Posterior cingulate gyrus (tissue), 11 donors: Measurements from ENCODE around the gene KCNIP4.
"Not testable (repeated sequence)": the region's sequence is repeated elsewhere in the genome, so short reads cannot be mapped to it uniquely, and the experiment has no call there.

Source experiments
- DNase-seq, 10 donors: peaks; one replicate each; pipeline versions ENCODE4 v3.0.0 to v3.0.0-alpha.2; 2020 to 2021; ENCODE audit warnings: mixed read lengths in 3 of 10
- intact Hi-C: fragments of 100-400 bp; cut with DNase I; formaldehyde crosslinking; loops from one replicate; pipeline ENCODE4 v1.15.1; 2023

Gene KCNIP4

DNA sequence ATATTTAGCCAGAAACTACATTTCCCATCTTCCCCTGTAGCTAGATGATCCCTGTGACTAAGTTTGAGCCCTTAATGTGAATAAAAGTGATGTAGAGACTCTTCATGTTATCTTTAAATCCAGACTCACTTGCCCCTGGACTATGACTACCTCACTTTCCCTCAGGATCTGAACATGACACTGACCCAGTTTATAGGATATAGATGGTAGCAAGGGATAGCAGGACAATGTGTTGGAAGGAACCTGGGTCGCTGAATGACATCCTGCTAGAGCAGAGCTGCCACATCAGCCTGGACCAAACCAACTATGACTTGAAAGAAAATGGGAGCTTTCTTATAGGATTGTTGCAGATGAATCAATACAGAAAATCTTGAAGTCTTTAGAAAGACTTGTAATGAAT, 1110.1 kb downstream of the KCNIP4 start:
- intact Hi-C loops = no loop called here
- no peak for DNase-seq

GRCh38 chr4:20832826-20833225, 1115.7 kb downstream of the KCNIP4 start:
- intact Hi-C loops = no loop called here
- no peak for DNase-seq

DNA sequence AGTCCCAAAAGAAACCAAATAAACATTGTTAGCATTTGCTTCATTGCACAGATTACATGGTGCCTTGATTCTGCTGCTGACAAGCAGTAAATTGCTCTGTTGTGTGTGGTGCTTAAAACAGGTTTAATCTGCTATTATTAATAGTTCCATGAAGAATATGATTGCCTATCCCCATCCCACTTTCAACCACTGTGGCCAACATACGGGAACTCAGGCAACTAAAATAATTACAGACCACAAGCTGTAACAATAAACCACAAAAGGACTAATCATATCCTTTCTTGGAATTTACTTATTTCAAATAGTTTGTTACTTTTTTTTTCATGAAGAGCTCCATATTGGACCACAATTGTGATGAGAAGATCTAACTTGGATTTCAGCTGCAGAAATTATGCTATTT, 1116.8 kb downstream of the KCNIP4 start:
- intact Hi-C loops = no loop called here
- DNase-seq = no peak

GRCh38 chr4:20829617-20830357, 1118.8 kb downstream of the KCNIP4 start:
- intact Hi-C loops = no loop called here
- no peak for DNase-seq

GRCh38 chr4:20825505-20825904, 1123.1 kb downstream of the KCNIP4 start:
- DNase-seq = no peak
- intact Hi-C loops = no loop called here

DNA sequence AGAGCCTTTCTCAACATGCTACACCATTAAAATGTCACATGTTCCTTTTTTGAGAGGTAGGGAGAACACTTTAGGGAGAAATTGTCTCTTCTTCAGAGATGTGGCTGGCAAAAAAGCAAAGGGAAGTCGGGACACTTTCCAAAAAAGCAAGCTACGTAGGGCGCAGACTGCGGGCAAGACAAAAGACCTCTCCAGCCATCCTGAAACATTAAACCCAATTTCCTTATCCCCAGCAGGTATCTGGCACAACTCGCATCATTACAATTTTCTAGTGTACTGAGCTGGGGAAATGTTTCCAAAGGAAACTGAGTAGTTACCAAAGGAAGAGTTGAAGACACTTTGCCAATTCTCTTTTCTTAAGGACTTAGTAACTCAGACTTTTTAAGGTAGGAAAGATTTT, 1132.3 kb downstream of the KCNIP4 start:
- intact Hi-C loops = no loop called here
- no peak for DNase-seq

DNA sequence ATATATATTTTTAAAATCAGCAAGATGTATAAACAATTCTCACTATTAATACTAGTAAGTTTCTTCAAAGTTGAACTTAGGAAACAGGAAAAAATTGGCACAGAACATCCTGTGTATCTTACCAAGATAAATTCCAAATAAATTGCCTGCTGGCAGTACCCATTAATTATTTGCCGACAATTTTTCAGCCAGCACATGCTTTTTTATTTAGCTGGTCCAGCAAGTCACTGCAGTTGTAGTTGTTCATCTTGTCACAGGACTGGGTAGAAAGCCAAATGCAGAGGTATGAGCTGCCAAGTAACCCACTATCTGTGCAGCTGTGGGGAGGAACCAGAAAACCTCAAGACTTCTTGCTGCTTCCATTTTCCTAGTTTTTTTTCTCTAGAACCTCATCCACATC, 1134.9 kb downstream of the KCNIP4 start:
- no peak for DNase-seq
- intact Hi-C loops = no loop called here

- no peak for DNase-seq
- intact Hi-C loops = no loop called here
Measured at GRCh38 chr4:20809812-20810211, 1138.8 kb downstream of the KCNIP4 start.

DNA sequence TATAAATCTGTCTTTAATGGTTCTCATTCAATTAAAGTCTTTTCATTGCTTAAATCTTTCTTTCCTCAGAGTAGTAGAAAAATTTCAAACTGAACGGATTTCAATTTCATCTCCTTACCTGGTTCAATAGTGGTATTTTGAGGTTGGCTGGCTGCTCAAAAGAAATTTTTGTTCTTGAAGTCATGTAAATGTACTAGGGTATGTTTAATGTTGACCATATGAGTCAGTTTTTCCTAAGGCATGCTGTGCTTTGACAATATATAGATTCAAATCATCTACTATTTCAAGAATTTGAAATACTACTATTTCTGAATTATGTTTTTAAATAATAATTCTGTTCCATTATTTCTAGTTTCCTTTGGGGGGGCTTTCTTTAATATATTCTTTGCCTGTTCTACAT, 1142.9 kb downstream of the KCNIP4 start:
- intact Hi-C loops = no loop called here
- no peak for DNase-seq

DNA sequence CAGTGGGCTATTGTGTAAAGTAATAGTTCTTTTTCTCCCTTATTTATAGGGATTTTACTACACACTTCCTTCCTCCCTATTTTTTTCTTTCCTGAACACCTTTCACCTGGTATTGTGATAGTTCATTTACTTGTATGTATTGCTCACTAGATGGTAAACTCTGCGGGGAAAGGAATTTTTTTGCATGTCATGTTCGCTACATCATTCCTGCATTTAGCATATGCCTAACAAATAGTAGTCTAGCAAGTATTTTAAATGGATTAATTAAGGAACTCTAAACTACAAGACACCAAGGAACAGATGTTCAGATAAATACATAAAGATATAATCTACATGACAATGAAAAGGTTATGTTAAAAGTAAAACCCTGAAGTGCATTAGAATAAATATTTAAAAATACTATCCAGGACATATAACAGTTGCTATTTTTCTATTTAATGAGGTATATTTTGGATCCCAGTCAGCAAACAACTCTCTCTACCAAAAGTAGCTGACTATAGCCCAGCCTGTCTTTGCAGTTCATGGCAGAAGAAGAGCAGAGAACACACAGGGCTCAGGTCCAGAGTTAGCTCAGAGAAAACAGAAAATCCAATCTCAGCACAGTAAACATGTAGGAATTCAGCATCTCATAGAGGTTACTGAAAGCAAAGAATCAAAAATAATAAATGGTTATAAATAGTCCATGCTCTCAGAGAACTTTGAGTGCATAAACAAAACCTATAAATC, 1160.5 kb downstream of the KCNIP4 start:
- DNase-seq = no peak
- intact Hi-C loops = no loop called here

- intact Hi-C loops = not testable (repeated sequence)
Measured at GRCh38 chr4:20783134-20783533, 1165.4 kb downstream of the KCNIP4 start.

GRCh38 chr4:20778896-20779295, 1169.7 kb downstream of the KCNIP4 start:
- no peak for DNase-seq
- intact Hi-C loops = loop anchor here (10.0 kb wide), 1 partner anchor 346 kb away; no protein-coding TSS in a partner anchor

More at GRCh38 chr4:20783134-20783533, 1165.4 kb downstream of the KCNIP4 start:
- DNase-seq = not testable (repeated sequence)

GRCh38 chr4:20773144-20773997, 1175.2 kb downstream of the KCNIP4 start:
- intact Hi-C loops = loop anchor here (2.0 to 10.0 kb wide), 2 partner anchors 351 to 695 kb away; no protein-coding TSS in a partner anchor
- DNase-seq = peak in 8 of 10 donors; percentile 13 to 85 (median 44)

GRCh38 chr4:20764366-20764992, 1184.1 kb downstream of the KCNIP4 start:
- intact Hi-C loops = no loop called here
- no peak for DNase-seq

GRCh38 chr4:20761826-20762225, 1186.7 kb downstream of the KCNIP4 start:
- no peak for DNase-seq
- intact Hi-C loops = no loop called here

DNA sequence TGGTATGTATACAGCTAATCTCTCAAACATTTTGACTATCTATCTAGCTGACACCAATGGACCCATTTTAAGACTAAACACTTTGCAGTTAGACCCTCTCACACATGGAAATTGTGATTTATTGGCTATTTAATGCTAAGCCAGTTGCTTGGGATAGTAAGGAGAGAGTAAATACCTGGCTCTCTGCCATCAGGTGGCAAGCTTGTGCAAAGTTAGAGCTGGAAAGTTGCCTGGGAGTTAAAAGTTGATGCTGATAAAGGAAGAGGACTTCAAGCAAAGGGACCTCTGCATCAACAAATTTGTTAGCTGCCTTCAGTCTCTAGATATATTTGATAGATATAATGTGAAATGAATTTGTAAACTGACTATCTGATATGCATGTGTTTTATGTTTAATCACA, 1187.2 kb downstream of the KCNIP4 start:
- DNase-seq = no peak
- intact Hi-C loops = no loop called here

- intact Hi-C loops = no loop called here
- DNase-seq = no peak
Measured at GRCh38 chr4:20760053-20760452, 1188.5 kb downstream of the KCNIP4 start.

GRCh38 chr4:20754036-20754435, 1194.5 kb downstream of the KCNIP4 start:
- DNase-seq = no peak
- intact Hi-C loops = no loop called here

DNA sequence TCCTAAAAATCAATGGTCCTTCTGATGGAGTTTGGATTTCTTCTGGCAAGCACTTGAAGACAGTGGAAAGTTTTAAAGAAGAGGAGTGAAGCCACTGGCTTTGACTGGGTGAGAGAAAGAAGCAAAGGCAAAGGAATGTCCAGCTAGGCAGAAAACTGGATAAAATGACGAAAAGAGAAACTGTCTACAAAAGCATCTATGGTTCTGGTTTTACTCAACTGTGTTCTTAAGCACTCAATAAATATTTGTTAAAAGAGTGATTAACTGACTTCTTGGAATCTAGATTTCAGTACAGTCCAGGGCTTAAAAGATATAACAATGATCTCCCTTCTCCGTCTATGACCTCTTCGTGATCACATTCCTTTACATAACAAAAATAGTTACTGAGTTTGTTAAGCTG, 1195.9 kb downstream of the KCNIP4 start:
- intact Hi-C loops = no loop called here
- no peak for DNase-seq

DNA sequence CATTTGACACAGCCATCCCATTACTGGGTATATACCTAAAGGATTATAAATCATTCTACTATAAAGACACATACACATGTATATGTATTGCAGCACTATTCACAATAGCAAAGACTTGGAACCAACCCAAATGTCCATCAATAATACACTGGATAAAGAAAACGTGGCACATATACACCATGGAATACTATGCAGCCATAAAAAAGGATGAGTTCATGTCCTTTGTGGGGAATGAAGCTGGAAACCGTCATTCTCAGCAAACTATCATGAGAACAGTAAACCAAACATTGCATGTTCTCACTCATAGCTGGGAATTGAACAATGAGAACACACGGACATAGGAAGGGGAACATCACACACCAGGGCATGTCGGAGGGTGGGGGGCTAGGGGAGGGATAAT, 1202.6 kb downstream of the KCNIP4 start:
- intact Hi-C loops, DNase-seq: not testable (repeated sequence)

GRCh38 chr4:20735931-20736330, 1212.6 kb downstream of the KCNIP4 start:
- intact Hi-C loops = no loop called here
- DNase-seq = no peak
